SK-N-MC (cell line): Measurements from ENCODE around the gene LRP1B.
"Not testable (repeated sequence)": the region's sequence is repeated elsewhere in the genome, so short reads cannot be mapped to it uniquely, and the experiment has no call there.

Experiments used
- DNase-seq: peaks from one replicate; pipeline ENCODE4 v3.0.0-alpha.2; 2011; ENCODE audit warnings: low read depth, low spot score
- H3K27ac ChIP-seq: fragments of 200-600 bp; sonication (generic); 2 replicates; pipeline ENCODE4 v1.5.1; 2016; ENCODE audit warnings: mixed run types
- H3K36me3 ChIP-seq: fragments of 200-600 bp; sonication (generic); 2 replicates; pipeline ENCODE4 v1.6.1; 2017; ENCODE audit warnings: antibody characterized with exemption, low read length, mixed read lengths; ENCODE audit not compliant: insufficient read depth
- H3K4me3 ChIP-seq: fragments of 200-600 bp; sonication (generic); 2 replicates; pipeline ENCODE4 v1.5.1; 2016
- H3K9ac ChIP-seq: fragments of 200-600 bp; sonication (generic); 2 replicates; pipeline ENCODE4 v1.8.0; 2017; ENCODE audit warnings: mixed run types, mixed read lengths; ENCODE audit not compliant: insufficient read length
- H3K9me3 ChIP-seq: fragments of 200-600 bp; sonication (generic); 2 replicates; pipeline ENCODE4 v1.6.1; 2017; ENCODE audit warnings: low read depth, mild to moderate bottlenecking, antibody characterized with exemption, low read length, moderate library complexity, mixed read lengths
- EZH2 ChIP-seq: fragments of 200-600 bp; sonication (generic); IDR thresholded peaks from one replicate; pipeline ENCODE4 v1.6.1; 2017; ENCODE audit warnings: antibody characterized with exemption
- FOXP2 ChIP-seq: optimal IDR thresholded peaks from 2 replicates; pipeline ENCODE3; 2011; ENCODE audit warnings: mild to moderate bottlenecking, moderate library complexity; ENCODE audit not compliant: insufficient read depth; ENCODE audit errors: extremely low read length, control extremely low read depth
- POLR2AphosphoS5 ChIP-seq: IDR thresholded peaks from 2 replicates; pipeline ENCODE4 v1.6.1; 2012; ENCODE audit warnings: mild to moderate bottlenecking, low read depth, low read length, borderline replicate concordance

LRP1B gene

GRCh38 chr2:142097711-142098110 lies 33.1 kb downstream of the LRP1B start:
- Histone ChIP-seq H3K36me3 (no peaks in the 10 kb centered on the region), H3K4me3 (no peak overlapping the region), H3K9me3 (no peaks in the 10 kb centered on the region), H3K9ac (no peak overlapping the region), H3K27ac (no peak overlapping the region)
- DNase-seq, result no peak
- TF ChIP-seq POLR2AphosphoS5 (no peak), EZH2 (no peak), FOXP2 (no peak)

- Histone ChIP-seq H3K36me3 (0 out of 2 replicates have a peak, but pooled peaks cover 6% of the 10 kb centered on the region), H3K9me3 (no peaks in the 10 kb centered on the region), H3K9ac (no peak overlapping the region), H3K27ac (no peak overlapping the region), H3K4me3 (peak overlapping the region; percentile 9; the same call in 1 of the 2 replicates)
- DNase-seq, result no peak
- no peak for TF ChIP-seq FOXP2
- TF ChIP-seq POLR2AphosphoS5, result no peak
- TF ChIP-seq EZH2, result no peak
Observed at GRCh38 chr2:142095647-142096046, 35.2 kb downstream of the LRP1B start.

- no peaks in the 10 kb centered on the region for H3K9me3 ChIP-seq
- no peak for DNase-seq
- TF ChIP-seq EZH2 (no peak), FOXP2 (no peak), POLR2AphosphoS5 (no peak)
- no peak overlapping the region for H3K9ac ChIP-seq
- no peak overlapping the region for H3K4me3 ChIP-seq
- no peak overlapping the region for H3K27ac ChIP-seq
- 0 out of 2 replicates have a peak, but pooled peaks cover 6% of the 10 kb centered on the region for H3K36me3 ChIP-seq
Observed at GRCh38 chr2:142094233-142094632, 36.6 kb downstream of the LRP1B start.

GRCh38 chr2:142088058-142088568 lies 42.7 kb downstream of the LRP1B start:
- no peak overlapping the region for H3K4me3 ChIP-seq
- no peaks in the 10 kb centered on the region for H3K9me3 ChIP-seq
- no peak for TF ChIP-seq FOXP2
- TF ChIP-seq POLR2AphosphoS5, result no peak
- no peak for TF ChIP-seq EZH2
- no peak overlapping the region for H3K27ac ChIP-seq
- H3K9ac ChIP-seq, result no peak overlapping the region
- DNase-seq, result no peak
- H3K36me3 ChIP-seq, result 0 out of 2 replicates have a peak, but pooled peaks cover 6% of the 10 kb centered on the region

GRCh38 chr2:142087585-142087984 lies 43.2 kb downstream of the LRP1B start:
- H3K27ac ChIP-seq, DNase-seq, H3K4me3 ChIP-seq, H3K9me3 ChIP-seq, H3K36me3 ChIP-seq, H3K9ac ChIP-seq: not testable (repeated sequence)

- TF ChIP-seq FOXP2, result no peak
- TF ChIP-seq POLR2AphosphoS5, result no peak
- TF ChIP-seq EZH2, result no peak
- H3K9me3 ChIP-seq, result no peaks in the 10 kb centered on the region
- H3K27ac ChIP-seq, result no peak overlapping the region
- DNase-seq, result no peak
- H3K4me3 ChIP-seq, result no peak overlapping the region
- H3K9ac ChIP-seq, result no peak overlapping the region
- no peaks in the 10 kb centered on the region for H3K36me3 ChIP-seq
Observed at GRCh38 chr2:142082368-142082767, 48.4 kb downstream of the LRP1B start.

- 0 out of 2 replicates have a peak, but pooled peaks cover 4% of the 10 kb centered on the region for H3K36me3 ChIP-seq
- 0 out of 2 replicates have a peak overlapping the region, but pooled peaks have one; percentile 6 for H3K27ac ChIP-seq
- no peak for TF ChIP-seq POLR2AphosphoS5
- no peak for TF ChIP-seq EZH2
- DNase-seq, result no peak
- H3K4me3 ChIP-seq, result no peak overlapping the region
- H3K9ac ChIP-seq, result no peak overlapping the region
- no peaks in the 10 kb centered on the region for H3K9me3 ChIP-seq
Observed at GRCh38 chr2:142076317-142076716, 54.5 kb downstream of the LRP1B start.

GRCh38 chr2:142075826-142076225 lies 55.0 kb downstream of the LRP1B start:
- H3K9me3 ChIP-seq, result no peaks in the 10 kb centered on the region
- no peak overlapping the region for H3K4me3 ChIP-seq
- 0 out of 2 replicates have a peak, but pooled peaks cover 4% of the 10 kb centered on the region for H3K36me3 ChIP-seq
- H3K9ac ChIP-seq, result no peak overlapping the region
- H3K27ac ChIP-seq, result no peak overlapping the region
- TF ChIP-seq FOXP2 (no peak), EZH2 (no peak), POLR2AphosphoS5 (no peak)
- no peak for DNase-seq

GRCh38 chr2:142069251-142069888 lies 61.4 kb downstream of the LRP1B start:
- H3K9me3 ChIP-seq, result no peaks in the 10 kb centered on the region
- H3K27ac ChIP-seq, result no peak overlapping the region
- no peak for TF ChIP-seq POLR2AphosphoS5
- TF ChIP-seq EZH2, result no peak
- TF ChIP-seq FOXP2, result no peak
- no peak for DNase-seq
- H3K9ac ChIP-seq, result no peak overlapping the region
- H3K4me3 ChIP-seq, result no peak overlapping the region
- no peaks in the 10 kb centered on the region for H3K36me3 ChIP-seq
